H1 (cell line): Measurements from ENCODE around the gene OLFM1. TPM values are rescaled to one million over a fixed set of nuclear protein-coding genes. Genes with fewer than 3 reads are reported as not detected.

ENCODE experiments used
- CTCF ChIA-PET: fragments of 300-600 bp; sonication (Branson Sonifier 250); formaldehyde crosslinking; loops from one replicate; lab custom pipeline; 2021; ENCODE audit not compliant: partially characterized antibody; lab: Charles Lee
- POLR2A ChIA-PET: fragments of 300-600 bp; sonication (Branson Sonifier 250); formaldehyde crosslinking; loops from one replicate; lab custom pipeline; 2021; ENCODE audit warnings: inconsistent platforms; ENCODE audit not compliant: partially characterized antibody; lab: Charles Lee
- DNase-seq, 2 experiments: peaks; one replicate each; pipeline versions ENCODE4 v3.0.0 to v3.0.0-alpha.2; 2010 to 2022; ENCODE audit warnings: low spot score in 2 of 2, low read depth in 1 of 2, mixed read lengths in 1 of 2
- FAIRE-seq: peaks from 2 replicates; lab custom pipeline; 2011; peaks lifted over from hg19 to GRCh38; lab: Jason Lieb, UNC
- H2AFZ ChIP-seq: 2 replicates; pipeline ENCODE4 v1.8.1; 2012; ENCODE audit warnings: low read length, inconsistent platforms
- H2AK5ac ChIP-seq: 2 replicates; pipeline ENCODE4 v1.6.1; 2013; ENCODE audit warnings: low read depth, low read length
- H2BK120ac ChIP-seq: replicated peaks from 2 replicates; pipeline ENCODE3; 2013; ENCODE audit warnings: low read depth, low read length, inconsistent platforms
- H2BK12ac ChIP-seq: 2 replicates; pipeline ENCODE4 v1.6.1; 2013; ENCODE audit warnings: low read depth, low read length
- H2BK15ac ChIP-seq: 2 replicates; pipeline ENCODE4 v1.6.1; 2013; ENCODE audit warnings: low read length
- H2BK20ac ChIP-seq: 2 replicates; pipeline ENCODE4 v1.6.1; 2013; ENCODE audit warnings: low read length
- H2BK5ac ChIP-seq: 2 replicates; pipeline ENCODE4 v1.6.1; 2013; ENCODE audit warnings: low read depth, low read length
- H3K14ac ChIP-seq: 2 replicates; pipeline ENCODE4 v1.6.1; 2013; ENCODE audit warnings: inconsistent platforms; ENCODE audit not compliant: insufficient read length
- H3K18ac ChIP-seq: 2 replicates; pipeline ENCODE4 v1.6.1; 2013; ENCODE audit warnings: low read length; ENCODE audit errors: extremely low read depth
- H3K23ac ChIP-seq: 2 replicates; pipeline ENCODE4 v1.6.1; 2013; ENCODE audit warnings: inconsistent platforms; ENCODE audit not compliant: insufficient read length
- H3K23me2 ChIP-seq: 2 replicates; pipeline ENCODE4 v1.6.1; 2013; ENCODE audit warnings: low read depth, low read length
- H3K27ac ChIP-seq: 2 replicates; pipeline ENCODE4 v1.6.1; 2011; ENCODE audit warnings: low read depth, low read length, inconsistent platforms
- H3K27me3 ChIP-seq, 4 experiments: replicated peaks in 1 of 4; 1 replicate in 1 of 4; 2 replicates in 3 of 4; pipeline versions ENCODE4 v1.6.1 to v1.8.1; 2011 to 2013; ENCODE audit warnings: low read length in 3 of 4, mild to moderate bottlenecking in 3 of 4, inconsistent platforms in 2 of 4, mixed read lengths in 2 of 4, moderate library complexity in 1 of 4; ENCODE audit not compliant: control insufficient read depth in 3 of 4, insufficient read depth in 3 of 4; ENCODE audit errors: extremely low read depth in 1 of 4
- H3K36me3 ChIP-seq, 4 experiments: 2 replicates each; pipeline versions ENCODE4 v1.6.1 to v1.8.1; 2011 to 2013; ENCODE audit warnings: mild to moderate bottlenecking in 4 of 4, low read length in 3 of 4, moderate library complexity in 2 of 4, control low read depth in 1 of 4, inconsistent platforms in 1 of 4; ENCODE audit not compliant: insufficient read depth in 4 of 4, control insufficient read depth in 2 of 4
- H3K4ac ChIP-seq: replicated peaks from 2 replicates; pipeline ENCODE3; 2013; ENCODE audit warnings: low read length, low read depth, mixed read lengths, inconsistent platforms; ENCODE audit not compliant: insufficient read length
- H3K4me1 ChIP-seq, 4 experiments: replicated peaks in 1 of 4; 1 replicate in 1 of 4; 2 replicates in 3 of 4; pipeline versions ENCODE4 v1.6.1 to v1.8.1; 2011 to 2013; ENCODE audit warnings: low read length in 3 of 4, inconsistent platforms in 2 of 4, mixed read lengths in 1 of 4; ENCODE audit not compliant: insufficient read depth in 4 of 4, control insufficient read depth in 3 of 4
- H3K4me2 ChIP-seq, 2 experiments: 2 replicates each; pipeline versions ENCODE4 v1.6.1 to v1.8.1; 2011 to 2013; ENCODE audit warnings: low read depth in 2 of 2, low read length in 2 of 2, control low read depth in 1 of 2, inconsistent platforms in 1 of 2, mild to moderate bottlenecking in 1 of 2; ENCODE audit not compliant: insufficient read depth in 1 of 2
- H3K4me3 ChIP-seq, 4 experiments: fragments of 200-600, 300-600 bp in 1 of 4; sonication (generic), shearing (Covaris generic), sonication (Bioruptor Twin) in 1 of 4; 2 replicates each; pipeline versions ENCODE4 v1.5.1 to v1.8.1; 2011 to 2016; ENCODE audit warnings: low read length in 4 of 4, low read depth in 3 of 4, control low read depth in 2 of 4, inconsistent platforms in 2 of 4, mild to moderate bottlenecking in 2 of 4, mixed read lengths in 1 of 4, moderate library complexity in 1 of 4; ENCODE audit not compliant: insufficient read depth in 2 of 4; ENCODE audit errors: extremely low read depth in 1 of 4
- H3K56ac ChIP-seq: replicated peaks from 2 replicates; pipeline ENCODE3; 2013; ENCODE audit warnings: low read depth, mild to moderate bottlenecking, mixed read lengths, low read length, inconsistent platforms; ENCODE audit not compliant: insufficient read length
- H3K79me1 ChIP-seq: 2 replicates; pipeline ENCODE4 v1.6.1; 2013; ENCODE audit warnings: low read depth, low read length, control low read depth
- H3K79me2 ChIP-seq, 2 experiments: 2 replicates each; pipeline versions ENCODE4 v1.6.1 to v1.8.1; 2012 to 2013; ENCODE audit warnings: low read length in 2 of 2, mild to moderate bottlenecking in 2 of 2, inconsistent platforms in 1 of 2; ENCODE audit not compliant: insufficient read depth in 2 of 2, control insufficient read depth in 1 of 2
- H3K9ac ChIP-seq, 4 experiments: replicated peaks in 1 of 4; 1 replicate in 1 of 4; 2 replicates in 3 of 4; pipeline versions ENCODE4 v1.6.1 to v1.8.1; 2011 to 2013; ENCODE audit warnings: low read depth in 3 of 4, low read length in 3 of 4, control low read depth in 2 of 4, mild to moderate bottlenecking in 2 of 4, moderate library complexity in 2 of 4, inconsistent platforms in 1 of 4; ENCODE audit errors: extremely low read depth in 1 of 4
- H3K9me3 ChIP-seq, 2 experiments: 2 replicates each; pipeline versions ENCODE4 v1.6.1 to v1.8.1; 2012 to 2013; ENCODE audit warnings: mild to moderate bottlenecking in 2 of 2, moderate library complexity in 2 of 2, control low read depth in 1 of 2, inconsistent platforms in 1 of 2, low read depth in 1 of 2, low read length in 1 of 2, mixed read lengths in 1 of 2; ENCODE audit not compliant: insufficient read depth in 2 of 2
- H4K20me1 ChIP-seq, 2 experiments: replicated peaks in 1 of 2; 2 replicates each; pipeline versions ENCODE3 to v1.8.1; 2011 to 2013; ENCODE audit warnings: inconsistent platforms in 2 of 2, low read length in 2 of 2, mild to moderate bottlenecking in 1 of 2; ENCODE audit not compliant: insufficient read depth in 2 of 2, control insufficient read depth in 1 of 2
- H4K5ac ChIP-seq: 2 replicates; pipeline ENCODE4 v1.6.1; 2013; ENCODE audit warnings: low read length, low read depth, mixed read lengths, inconsistent platforms; ENCODE audit not compliant: insufficient read length
- H4K8ac ChIP-seq: 2 replicates; pipeline ENCODE4 v1.8.0; 2013; ENCODE audit warnings: mild to moderate bottlenecking, moderate library complexity, low read length, inconsistent platforms; ENCODE audit not compliant: insufficient read depth; ENCODE audit errors: extremely low read depth
- H4K91ac ChIP-seq: replicated peaks from 2 replicates; pipeline ENCODE3; 2013; ENCODE audit warnings: low read length, mixed read lengths, inconsistent platforms; ENCODE audit not compliant: insufficient read length
- CREB1 ChIP-seq: IDR thresholded peaks from 2 replicates; pipeline ENCODE4 v1.6.1; 2012; ENCODE audit warnings: inconsistent platforms
- KDM5A ChIP-seq: fragments of 200-600 bp; IDR thresholded peaks from 2 replicates; pipeline ENCODE4 v1.7.1; 2012; ENCODE audit warnings: mild to moderate bottlenecking, low read length, inconsistent platforms, mixed read lengths
- PHF8 ChIP-seq: fragments of 200-600 bp; sonication (generic); conservative IDR thresholded peaks from 2 replicates; pipeline ENCODE4 v1.7.1; 2012; ENCODE audit warnings: low read depth, mild to moderate bottlenecking, inconsistent platforms, low read length, moderate library complexity
- ZNF274 ChIP-seq: IDR thresholded peaks from 2 replicates; pipeline ENCODE4 v1.7.0; 2012; ENCODE audit warnings: low read length, borderline replicate concordance; ENCODE audit errors: extremely low read depth
- WGBS, 2 experiments: shearing (Covaris generic) in 1 of 2; methylation state at CpG; one replicate each; pipeline versions ENCODE4 v1.1.6 to v1.1.7; 2013 to 2015; ENCODE audit warnings: low lambda C conversion rate in 2 of 2, mixed read lengths in 2 of 2, inconsistent platforms in 1 of 2, low coverage in 1 of 2, missing lambda C conversion rate in 1 of 2; ENCODE audit not compliant: insufficient replicate concordance in 2 of 2, insufficient coverage in 1 of 2, insufficient read length in 1 of 2; ENCODE audit errors: extremely low coverage in 1 of 2, missing lambda C conversion rate in 1 of 2; 5-methylcytosine and 5-hydroxymethylcytosine counted together
- polyA plus RNA-seq, 7 experiments: library from polyadenylated mRNA; depleted of rRNA in 3 of 7; stranded (reverse) in 5 of 7; unstranded in 2 of 7; fragments of >200 nt in 5 of 7; fragments of 200-250 nt in 2 of 7; gene quantifications; 1 replicate in 5 of 7; 2 replicates in 1 of 7; 4 replicates in 1 of 7; pipeline versions ENCODE4 v1.2.1 to v1.2.3, GENCODE V29; 2011 to 2013; ENCODE audit warnings: missing spikeins in 2 of 7, mixed read lengths in 2 of 7
- total RNA-seq: library from RNA; stranded (reverse); fragmentation: NEBNext Ultra II Directional; extraction: Animal tissue kit (Norgen Biotek cat#: 25700); gene quantifications from 2 replicates; pipeline ENCODE4 v1.2.1, GENCODE V29; 2021

Gene OLFM1
- total and polyA plus RNA-seq, 2 of the 8 experiments (the other 6 are each of a cell fraction or from before 2014, with no cell fraction given) = 53.0 to 53.4 TPM

DNA sequence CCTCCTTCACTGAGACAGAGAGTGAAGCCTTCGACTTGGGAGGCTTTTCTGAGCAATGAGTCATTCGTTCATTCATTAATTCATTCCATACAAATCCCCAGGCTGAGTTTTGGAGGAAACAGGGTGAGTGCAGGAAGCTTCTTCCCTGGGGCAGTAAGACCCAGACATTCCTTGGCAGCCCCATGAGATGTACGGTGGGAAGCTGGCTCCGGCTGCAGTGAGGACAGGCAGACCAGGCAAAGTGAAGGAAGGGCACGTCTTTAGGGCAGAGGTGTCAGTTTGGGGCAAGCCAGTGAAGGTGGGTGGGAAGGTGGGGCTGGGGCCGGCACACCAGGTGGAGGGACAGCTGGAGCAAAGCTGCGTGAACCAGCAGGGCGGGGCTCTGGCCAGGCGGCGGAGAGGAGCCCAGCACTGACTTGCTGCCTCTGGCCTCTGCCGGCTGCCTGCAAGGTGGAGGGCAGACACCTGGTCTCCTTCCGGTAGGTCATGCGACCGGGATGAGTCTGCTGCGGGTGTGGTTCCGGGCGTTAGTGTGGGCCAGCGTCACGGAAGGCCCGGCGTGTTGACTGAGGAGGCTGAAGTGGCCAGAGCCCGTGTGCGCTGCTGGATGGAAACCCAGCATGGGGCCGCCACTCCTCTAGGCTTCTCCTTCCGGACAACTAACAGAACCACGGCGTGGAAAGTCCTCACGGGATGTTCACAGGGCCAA is 16.6 kb downstream of the OLFM1 start:
- H2BK15ac ChIP-seq = no peak overlapping the region
- no peaks in the 10 kb centered on the region for H3K79me1 ChIP-seq
- ChIA-PET CTCF (interaction anchor here (0.8 to 1.5 kb wide), 2 partner anchors 13 to 119 kb away, joined by 3 to 4 read pairs; no protein-coding TSS in a partner anchor), POLR2A (no interaction called here)
- no peaks in the 10 kb centered on the region for H4K20me1 ChIP-seq
- H3K4me3 ChIP-seq = no peak overlapping the region
- no peaks in the 10 kb centered on the region for H3K27me3 ChIP-seq
- 92% methylated on average over 27 of the region's 28 CpGs; no CpG with 5 or more reads in 1 of the 2 experiments for WGBS, 2 experiments
- H4K91ac ChIP-seq = no peak overlapping the region
- H2BK20ac ChIP-seq = no peak overlapping the region
- H3K4me1 ChIP-seq = peaks cover 0 to 3% (median 0%) of the 10 kb centered on the region in 4 experiments; a peak in 3 of 7 replicates
- no peak overlapping the region for H3K9ac ChIP-seq
- H3K27ac ChIP-seq = no peak overlapping the region
- peaks cover 0 to 14% (median 3%) of the 10 kb centered on the region in 4 experiments; a peak in 6 of 8 replicates for H3K36me3 ChIP-seq
- no peak overlapping the region for H2BK5ac ChIP-seq
- peak overlapping the region; percentile 10 for H3K4ac ChIP-seq
- no peaks in the 10 kb centered on the region for H3K9me3 ChIP-seq
- no peak for DNase-seq
- H2BK12ac ChIP-seq = no peak overlapping the region
- H2BK120ac ChIP-seq = no peak overlapping the region
- no peaks in the 10 kb centered on the region for H3K79me2 ChIP-seq
- TF ChIP-seq PHF8 (no peak), KDM5A (no peak), CREB1 (no peak), ZNF274 (no peak)
- no peak overlapping the region for H3K23ac ChIP-seq
- H4K5ac ChIP-seq = no peak overlapping the region
- H4K8ac ChIP-seq = no peak overlapping the region
- no peak overlapping the region for H2AFZ ChIP-seq
- no peak for FAIRE-seq
- no peak overlapping the region for H3K56ac ChIP-seq
- no peak overlapping the region for H2AK5ac ChIP-seq
- no peak overlapping the region for H3K18ac ChIP-seq
- H3K14ac ChIP-seq = no peak overlapping the region
- no peaks in the 10 kb centered on the region for H3K23me2 ChIP-seq
- H3K4me2 ChIP-seq = no peak overlapping the region
